Gastrocnemius medialis (tissue), 4 donors: ENCODE data around the gene SGCA.

Experiments
- CTCF ChIP-seq, 5 experiments: fragments of 450-650 bp in 3 of 5; fragments of 200-600 bp in 2 of 5; sonication (generic) in 2 of 5; IDR thresholded peaks in 4 of 5; conservative IDR thresholded peaks in 1 of 5; 1 replicate in 4 of 5; 2 replicates in 1 of 5; pipeline ENCODE4 v1.5.1; 2016 to 2019; ENCODE audit warnings: antibody characterized with exemption in 5 of 5, mild to moderate bottlenecking in 3 of 5, moderate library complexity in 3 of 5
- POLR2A ChIP-seq, 2 donors: fragments of 450-650 bp; IDR thresholded peaks; one replicate each; pipeline ENCODE4 v1.6.1; 2017; ENCODE audit warnings: antibody characterized with exemption in 2 of 2, mild to moderate bottlenecking in 2 of 2, moderate library complexity in 2 of 2

GRCh38 chr17:50135316-50136095 is 30.3 kb upstream of the SGCA start:
- no peak for TF ChIP-seq CTCF (IDR thresholded peaks at IDR 0.05 in 4 of 5, conservative IDR thresholded peaks at IDR 0.05 in 1 of 5)
- no peak for TF ChIP-seq POLR2A (IDR thresholded peaks at IDR 0.05)
